HS-5 (cell line): Measurements from ENCODE around the gene KIF13A.
"Not testable (repeated sequence)": the region's sequence is repeated elsewhere in the genome, so short reads cannot be mapped to it uniquely, and the experiment has no call there.

Source experiments
- DNase-seq: peaks from one replicate; pipeline ENCODE4 v3.0.0-alpha.2; 2012; ENCODE audit warnings: low read depth

Gene KIF13A

GRCh38 chr6:17998442-17998841 is 11.0 kb upstream of the KIF13A start:
- DNase-seq: no peak

- DNase-seq: no peak
These were observed 10.6 kb upstream of the KIF13A start for GRCh38 chr6:17998003-17998402.

- DNase-seq: no peak
These were observed 8.0 kb upstream of the KIF13A start for GRCh38 chr6:17995414-17995813.

GRCh38 chr6:17994019-17994418 is 6.6 kb upstream of the KIF13A start:
- DNase-seq: no peak

- no peak for DNase-seq
These were observed 1.0 kb upstream of the KIF13A start for GRCh38 chr6:17988422-17988944.

- no peak for DNase-seq
These were observed 424 bp upstream of the KIF13A start for GRCh38 chr6:17987697-17988421.

- DNase-seq: no peak
These were observed 584 bp downstream of the KIF13A start for GRCh38 chr6:17986656-17987446.

- DNase-seq: no peak
These were observed 1.3 kb downstream of the KIF13A start for GRCh38 chr6:17985934-17986655.

GRCh38 chr6:17984812-17985670 is 2.4 kb downstream of the KIF13A start:
- no peak for DNase-seq

- DNase-seq: no peak
These were observed 3.0 kb downstream of the KIF13A start for GRCh38 chr6:17984399-17984798.

GRCh38 chr6:17983730-17984129 is 3.7 kb downstream of the KIF13A start:
- DNase-seq: no peak

- no peak for DNase-seq
These were observed 7.1 kb downstream of the KIF13A start for GRCh38 chr6:17980329-17980728.

- DNase-seq: no peak
These were observed 8.0 kb downstream of the KIF13A start for GRCh38 chr6:17979479-17979878.

GRCh38 chr6:17976258-17976657 is 11.2 kb downstream of the KIF13A start:
- not testable (repeated sequence) for DNase-seq

- DNase-seq: no peak
These were observed 12.7 kb downstream of the KIF13A start for GRCh38 chr6:17974570-17975368.

- DNase-seq: no peak
These were observed 14.3 kb downstream of the KIF13A start for GRCh38 chr6:17972978-17973622.

- no peak for DNase-seq
These were observed 15.1 kb downstream of the KIF13A start for GRCh38 chr6:17972074-17972952.

- no peak for DNase-seq
These were observed 16.0 kb downstream of the KIF13A start for GRCh38 chr6:17971128-17972073.
